Thoracic aorta (tissue), 2 donors: ENCODE measurements around the gene GPA33. TPM values are rescaled to one million over a fixed set of nuclear protein-coding genes. Genes with fewer than 3 reads are reported as not detected.

ENCODE experiments used
- ATAC-seq: fragments of 150-250 bp; one replicate; pipeline ENCODE4 v1.8.0; 2017; ENCODE audit warnings: low read depth; ENCODE audit not compliant: insufficient number of reproducible peaks, low FRiP score
- DNase-seq: peaks from one replicate; pipeline ENCODE4 v3.0.0-alpha.2; 2020; ENCODE audit warnings: low spot score
- H3K27ac ChIP-seq, 2 donors: fragments of 200-600 bp; sonication (generic); 1 replicate in 1 of 2; 2 replicates in 1 of 2; pipeline ENCODE4 v1.5.1; 2016; ENCODE audit warnings: mild to moderate bottlenecking in 2 of 2, moderate library complexity in 2 of 2
- H3K27me3 ChIP-seq: fragments of 200-600 bp; sonication (generic); replicated peaks from 2 replicates; pipeline ENCODE4 v1.6.0; 2016; ENCODE audit warnings: mild to moderate bottlenecking; ENCODE audit not compliant: insufficient read depth
- H3K36me3 ChIP-seq: fragments of 200-600 bp; sonication (generic); one replicate; pipeline ENCODE4 v1.5.1; 2016
- H3K4me1 ChIP-seq, 2 donors: fragments of 200-600 bp; sonication (generic); 1 replicate in 1 of 2; 2 replicates in 1 of 2; pipeline versions ENCODE4 v1.5.1 to v1.6.0; 2016; ENCODE audit warnings: low read depth in 2 of 2, mild to moderate bottlenecking in 1 of 2; ENCODE audit not compliant: control insufficient read depth in 1 of 2
- H3K4me3 ChIP-seq: fragments of 200-600 bp; sonication (generic); 2 replicates; pipeline ENCODE4 v1.5.1; 2016; ENCODE audit warnings: mild to moderate bottlenecking
- H3K9me3 ChIP-seq: fragments of 200-600 bp; sonication (generic); 2 replicates; pipeline ENCODE4 v1.5.1; 2016
- CTCF ChIP-seq: fragments of 200-600 bp; sonication (generic); IDR thresholded peaks from one replicate; pipeline ENCODE4 v1.5.1; 2019; ENCODE audit warnings: antibody characterized with exemption
- total RNA-seq, 2 donors: library from RNA; depleted of rRNA; stranded (reverse); fragments of >200 nt; gene quantifications; one replicate each; pipeline versions ENCODE4 v1.1.0 to v1.2.3, GENCODE V29; 2016

GPA33 gene
- total RNA-seq, 2 donors from 2014 or later = not detected

DNA sequence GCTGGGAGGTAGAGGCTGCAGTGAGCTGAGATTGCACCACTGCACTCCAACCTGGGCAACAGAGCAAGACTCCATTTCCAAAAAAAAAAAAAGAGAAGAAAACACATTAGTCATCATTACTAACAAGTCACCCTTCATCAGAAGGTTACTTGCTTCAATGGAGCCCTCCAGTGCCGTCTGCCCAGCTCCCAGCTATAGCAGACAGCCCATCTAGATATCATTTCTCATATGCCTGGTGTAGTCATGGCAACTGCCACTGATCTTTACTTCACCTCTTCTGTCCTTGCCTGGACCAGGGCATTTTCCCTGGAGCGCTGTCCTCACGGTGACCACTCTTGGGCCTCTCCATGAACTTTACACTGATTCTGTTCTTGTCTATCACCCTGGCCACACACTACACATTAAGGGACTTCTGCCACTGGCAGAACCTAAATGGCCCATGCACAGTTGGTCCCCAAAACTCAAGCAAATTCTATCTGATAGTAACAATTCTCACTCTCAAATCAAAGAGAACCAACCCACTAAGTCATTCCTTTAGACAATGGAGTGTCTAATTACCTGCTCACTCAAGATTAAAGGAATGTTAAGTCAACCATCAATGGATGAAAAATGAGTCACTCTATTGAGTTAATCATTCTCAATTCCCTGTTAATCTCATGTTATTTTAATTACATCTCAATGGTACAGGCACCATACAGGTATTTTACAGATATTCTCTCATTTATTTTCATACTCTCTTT, 12.9 kb downstream of the GPA33 start:
- Histone ChIP-seq H3K36me3 (no peaks in the 10 kb centered on the region), H3K9me3 (no peaks in the 10 kb centered on the region), H3K27ac (no peak overlapping the region), H3K27me3 (no peaks in the 10 kb centered on the region), H3K4me1 (no peaks in the 10 kb centered on the region), H3K4me3 (no peak overlapping the region)
- TF ChIP-seq CTCF = no peak
- ATAC-seq (no peak), DNase-seq (no peak)

- H3K27ac ChIP-seq = no peak overlapping the region
- H3K9me3 ChIP-seq = no peaks in the 10 kb centered on the region
- no peak for ATAC-seq
- H3K36me3 ChIP-seq = no peaks in the 10 kb centered on the region
- no peaks in the 10 kb centered on the region for H3K4me1 ChIP-seq
- H3K4me3 ChIP-seq = no peak overlapping the region
- TF ChIP-seq CTCF = no peak
- DNase-seq = no peak
- H3K27me3 ChIP-seq = no peaks in the 10 kb centered on the region
These were observed 14.0 kb downstream of the GPA33 start for GRCh38 chr1:167076136-167076710.

DNA sequence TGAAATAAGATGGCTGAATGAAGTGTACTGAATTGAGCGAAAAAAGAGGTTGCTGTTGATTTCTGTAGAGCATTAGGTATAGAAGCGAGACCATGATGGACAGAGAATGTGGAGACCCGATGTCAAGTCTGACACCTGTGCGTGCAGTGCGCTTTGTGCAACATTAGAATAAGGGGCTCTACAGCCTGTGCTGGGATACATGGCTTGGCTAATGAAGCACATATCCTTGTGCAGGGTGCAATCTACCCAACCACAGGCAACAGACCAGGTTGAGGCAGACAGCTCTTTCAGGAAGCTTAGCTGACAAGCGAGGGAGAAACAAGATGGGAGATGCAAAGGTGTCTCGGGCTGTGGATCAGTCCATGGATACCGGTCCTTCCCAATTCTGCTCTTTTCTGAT, 18.9 kb downstream of the GPA33 start:
- no peaks in the 10 kb centered on the region for H3K4me1 ChIP-seq
- ATAC-seq (no peak), DNase-seq (no peak)
- H3K27me3 ChIP-seq = no peaks in the 10 kb centered on the region
- H3K27ac ChIP-seq = no peak overlapping the region
- no peaks in the 10 kb centered on the region for H3K36me3 ChIP-seq
- H3K9me3 ChIP-seq = no peaks in the 10 kb centered on the region
- no peak overlapping the region for H3K4me3 ChIP-seq
- no peak for TF ChIP-seq CTCF

DNA sequence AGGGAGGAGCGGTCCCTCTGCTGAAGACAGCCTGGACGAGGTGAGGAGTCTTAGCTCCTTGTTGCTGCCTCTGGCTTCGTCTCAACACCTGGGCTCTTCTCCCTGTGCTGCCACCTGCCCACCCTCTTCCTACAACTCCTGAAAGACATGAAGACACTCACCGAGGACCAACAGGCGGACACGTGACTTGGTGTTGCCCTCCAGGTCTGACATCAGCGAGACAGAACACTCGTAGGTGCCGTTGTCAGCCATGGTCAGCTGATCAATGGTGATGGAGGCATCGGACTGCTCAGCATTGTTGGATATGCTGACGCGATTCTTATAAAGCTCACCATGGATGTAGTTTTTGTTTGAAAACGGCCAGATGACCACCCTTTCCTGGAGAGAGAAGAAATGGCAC, 21.4 kb downstream of the GPA33 start:
- Histone ChIP-seq H3K4me3 (no peak overlapping the region), H3K27ac (no peak overlapping the region), H3K4me1 (no peaks in the 10 kb centered on the region), H3K36me3 (no peaks in the 10 kb centered on the region), H3K27me3 (no peaks in the 10 kb centered on the region), H3K9me3 (no peaks in the 10 kb centered on the region)
- ATAC-seq = no peak
- no peak for DNase-seq
- TF ChIP-seq CTCF = no peak

- DNase-seq = no peak
- no peaks in the 10 kb centered on the region for H3K27me3 ChIP-seq
These were observed 22.3 kb downstream of the GPA33 start for GRCh38 chr1:167067904-167068303.

More at GRCh38 chr1:167067904-167068303, 22.3 kb downstream of the GPA33 start:
- Histone ChIP-seq H3K4me3 (no peak overlapping the region), H3K9me3 (no peaks in the 10 kb centered on the region), H3K4me1 (no peaks in the 10 kb centered on the region), H3K27ac (no peak overlapping the region), H3K36me3 (no peaks in the 10 kb centered on the region)
- TF ChIP-seq CTCF = no peak
- no peak for ATAC-seq
